ENCODE results near the gene ITGA3. TPM values are rescaled to one million over a fixed set of nuclear protein-coding genes. Genes with fewer than 3 reads are reported as not detected.

The ITGA3 gene
- total RNA-seq, 1 experiment from 2014 or later, result 2.9 TPM

- no peak for DNase-seq
- no peak overlapping the region for H3K4me3 ChIP-seq
- no peak overlapping the region for H3K27ac ChIP-seq
- H3K9me3 ChIP-seq (replicated peaks), result no peaks in the 10 kb centered on the region
- no peaks in the 10 kb centered on the region for H3K27me3 ChIP-seq
- no peaks in the 10 kb centered on the region for H3K4me1 ChIP-seq
- no peaks in the 10 kb centered on the region for H3K36me3 ChIP-seq
Observed at GRCh38 chr17:50043290-50044148, 12.4 kb upstream of the ITGA3 start.

GRCh38 chr17:50044483-50044882 lies 11.4 kb upstream of the ITGA3 start:
- Histone ChIP-seq H3K36me3 (no peaks in the 10 kb centered on the region), H3K4me1 (no peaks in the 10 kb centered on the region), H3K4me3 (no peak overlapping the region), H3K27me3 (no peaks in the 10 kb centered on the region), H3K27ac (no peak overlapping the region), H3K9me3 (replicated peaks) (no peaks in the 10 kb centered on the region)
- no peak for DNase-seq

GRCh38 chr17:50045154-50045553 lies 10.8 kb upstream of the ITGA3 start:
- H3K4me1 ChIP-seq, result no peaks in the 10 kb centered on the region
- no peaks in the 10 kb centered on the region for H3K9me3 ChIP-seq (replicated peaks)
- DNase-seq, result no peak
- H3K27me3 ChIP-seq, result no peaks in the 10 kb centered on the region
- no peaks in the 10 kb centered on the region for H3K36me3 ChIP-seq
- no peak overlapping the region for H3K27ac ChIP-seq
- no peak overlapping the region for H3K4me3 ChIP-seq

- Histone ChIP-seq H3K36me3 (no peaks in the 10 kb centered on the region), H3K9me3 (replicated peaks) (no peaks in the 10 kb centered on the region), H3K4me3 (no peak overlapping the region), H3K27me3 (no peaks in the 10 kb centered on the region), H3K27ac (no peak overlapping the region), H3K4me1 (peaks cover 6% of the 10 kb centered on the region)
- no peak for DNase-seq
Observed at GRCh38 chr17:50046179-50046578, 9.7 kb upstream of the ITGA3 start.

GRCh38 chr17:50046667-50047066 lies 9.2 kb upstream of the ITGA3 start:
- no peak overlapping the region for H3K27ac ChIP-seq

GRCh38 chr17:50047083-50047482 lies 8.8 kb upstream of the ITGA3 start:
- Histone ChIP-seq H3K4me3 (no peak overlapping the region), H3K36me3 (no peaks in the 10 kb centered on the region), H3K9me3 (replicated peaks) (no peaks in the 10 kb centered on the region), H3K4me1 (peaks cover 15% of the 10 kb centered on the region), H3K27me3 (no peaks in the 10 kb centered on the region), H3K27ac (no peak overlapping the region)
- no peak for DNase-seq

More at GRCh38 chr17:50046667-50047066, 9.2 kb upstream of the ITGA3 start:
- Histone ChIP-seq H3K9me3 (replicated peaks) (no peaks in the 10 kb centered on the region), H3K36me3 (no peaks in the 10 kb centered on the region), H3K27me3 (no peaks in the 10 kb centered on the region), H3K4me3 (no peak overlapping the region), H3K4me1 (peaks cover 11% of the 10 kb centered on the region)
- no peak for DNase-seq

GRCh38 chr17:50047488-50048126 lies 8.3 kb upstream of the ITGA3 start:
- DNase-seq, result no peak
- Histone ChIP-seq H3K4me1 (peaks cover 20% of the 10 kb centered on the region), H3K36me3 (no peaks in the 10 kb centered on the region), H3K9me3 (replicated peaks) (no peaks in the 10 kb centered on the region), H3K4me3 (no peak overlapping the region), H3K27me3 (no peaks in the 10 kb centered on the region), H3K27ac (no peak overlapping the region)

GRCh38 chr17:50048146-50048720 lies 7.7 kb upstream of the ITGA3 start:
- Histone ChIP-seq H3K4me3 (no peak overlapping the region), H3K9me3 (replicated peaks) (no peaks in the 10 kb centered on the region), H3K4me1 (peaks cover 27% of the 10 kb centered on the region), H3K27me3 (no peaks in the 10 kb centered on the region), H3K27ac (no peak overlapping the region), H3K36me3 (no peaks in the 10 kb centered on the region)
- no peak for DNase-seq

GRCh38 chr17:50048988-50049387 lies 6.9 kb upstream of the ITGA3 start:
- Histone ChIP-seq H3K4me3 (no peak overlapping the region), H3K9me3 (replicated peaks) (no peaks in the 10 kb centered on the region), H3K36me3 (no peaks in the 10 kb centered on the region), H3K27ac (no peak overlapping the region), H3K27me3 (no peaks in the 10 kb centered on the region), H3K4me1 (peaks cover 34% of the 10 kb centered on the region)
- DNase-seq, result no peak

- no peak overlapping the region for H3K27ac ChIP-seq
- H3K27me3 ChIP-seq, result no peaks in the 10 kb centered on the region
- peaks cover 40% of the 10 kb centered on the region for H3K4me1 ChIP-seq
- no peaks in the 10 kb centered on the region for H3K9me3 ChIP-seq (replicated peaks)
- DNase-seq, result no peak
- H3K4me3 ChIP-seq, result no peak overlapping the region
- H3K36me3 ChIP-seq, result no peaks in the 10 kb centered on the region
Observed at GRCh38 chr17:50049636-50050035, 6.3 kb upstream of the ITGA3 start.

- no peaks in the 10 kb centered on the region for H3K9me3 ChIP-seq (replicated peaks)
- no peak overlapping the region for H3K27ac ChIP-seq
- H3K27me3 ChIP-seq, result no peaks in the 10 kb centered on the region
- peaks cover 44% of the 10 kb centered on the region for H3K4me1 ChIP-seq
- no peak for DNase-seq
- H3K36me3 ChIP-seq, result no peaks in the 10 kb centered on the region
- H3K4me3 ChIP-seq, result no peak overlapping the region
Observed at GRCh38 chr17:50050431-50051032, 5.4 kb upstream of the ITGA3 start.

- no peak overlapping the region for H3K27ac ChIP-seq
- DNase-seq, result peak; percentile 40 to 54
- H3K4me3 ChIP-seq, result no peak overlapping the region
- H3K9me3 ChIP-seq (replicated peaks), result no peaks in the 10 kb centered on the region
- H3K27me3 ChIP-seq, result no peaks in the 10 kb centered on the region
- H3K4me1 ChIP-seq, result peaks cover 44% of the 10 kb centered on the region
- no peaks in the 10 kb centered on the region for H3K36me3 ChIP-seq
Observed at GRCh38 chr17:50051082-50051576, 4.8 kb upstream of the ITGA3 start.

- Histone ChIP-seq H3K27me3 (no peaks in the 10 kb centered on the region), H3K4me1 (peaks cover 44% of the 10 kb centered on the region), H3K27ac (no peak overlapping the region), H3K9me3 (replicated peaks) (no peaks in the 10 kb centered on the region), H3K36me3 (no peaks in the 10 kb centered on the region), H3K4me3 (no peak overlapping the region)
- no peak for DNase-seq
Observed at GRCh38 chr17:50051606-50052005, 4.3 kb upstream of the ITGA3 start.

GRCh38 chr17:50052241-50052796 lies 3.6 kb upstream of the ITGA3 start:
- Histone ChIP-seq H3K27ac (no peak overlapping the region), H3K4me1 (peaks cover 44% of the 10 kb centered on the region), H3K27me3 (no peaks in the 10 kb centered on the region), H3K9me3 (replicated peaks) (no peaks in the 10 kb centered on the region), H3K4me3 (no peak overlapping the region), H3K36me3 (no peaks in the 10 kb centered on the region)
- DNase-seq, result no peak
